DMS153 treated with DMSO at 0.1 percent for 48 hours (cell line): ENCODE results near the gene CACNA2D2.

Experiments
- DNase-seq: peaks from one replicate; lab custom pipeline; 2025; ENCODE audit not compliant: unreplicated experiment; lab: John Stamatoyannopoulos, UW

CACNA2D2 gene

GRCh38 chr3:50503504-50504342 is at the start of gene CACNA2D2:
Gene CACNA2D2, minus strand, starts transcription at chr3:50503634. Its CDS starts 211 bp downstream, at chr3:50503423.
- DNase-seq: no peak

- no peak for DNase-seq
These were observed 49.2 kb upstream of the CACNA2D2 start for GRCh38 chr3:50552598-50552997.

- no peak for DNase-seq
These were observed 48.4 kb upstream of the CACNA2D2 start for GRCh38 chr3:50551681-50552435.

- no peak for DNase-seq
These were observed 47.7 kb upstream of the CACNA2D2 start for GRCh38 chr3:50551054-50551659.

DNA sequence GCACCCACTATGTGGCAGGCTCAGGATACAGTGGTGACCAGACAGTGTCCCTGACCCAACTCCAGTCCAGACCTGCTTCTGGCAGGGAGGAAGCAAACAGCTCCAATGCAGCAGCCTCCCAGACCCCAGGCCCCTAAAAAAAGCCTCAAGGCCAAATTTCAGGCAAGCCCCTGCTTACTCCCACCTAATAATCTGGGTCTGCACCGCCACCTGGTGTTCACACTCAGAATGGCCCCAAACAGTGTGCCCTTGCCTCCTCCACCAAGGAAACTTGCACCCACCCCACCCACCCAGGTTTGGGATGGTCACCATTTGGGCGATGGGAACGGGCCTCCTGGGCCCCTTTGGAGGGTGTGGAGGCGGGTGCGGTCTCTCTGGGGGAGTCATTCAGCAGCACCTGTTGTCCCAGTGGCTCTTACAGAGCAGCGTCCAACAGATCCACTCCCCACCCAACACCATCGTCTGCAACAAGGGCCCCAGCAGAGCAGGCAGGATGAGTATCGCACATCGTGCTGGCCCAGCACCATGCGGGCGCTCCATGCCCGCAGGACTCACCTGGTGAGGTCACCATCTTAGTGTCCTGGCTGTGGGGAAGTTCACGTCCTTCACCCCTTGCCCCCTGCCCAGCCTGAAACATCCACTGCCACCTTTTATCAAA is 46.8 kb upstream of the CACNA2D2 start:
- DNase-seq: no peak

- no peak for DNase-seq
These were observed 45.8 kb upstream of the CACNA2D2 start for GRCh38 chr3:50549226-50549625.

DNA sequence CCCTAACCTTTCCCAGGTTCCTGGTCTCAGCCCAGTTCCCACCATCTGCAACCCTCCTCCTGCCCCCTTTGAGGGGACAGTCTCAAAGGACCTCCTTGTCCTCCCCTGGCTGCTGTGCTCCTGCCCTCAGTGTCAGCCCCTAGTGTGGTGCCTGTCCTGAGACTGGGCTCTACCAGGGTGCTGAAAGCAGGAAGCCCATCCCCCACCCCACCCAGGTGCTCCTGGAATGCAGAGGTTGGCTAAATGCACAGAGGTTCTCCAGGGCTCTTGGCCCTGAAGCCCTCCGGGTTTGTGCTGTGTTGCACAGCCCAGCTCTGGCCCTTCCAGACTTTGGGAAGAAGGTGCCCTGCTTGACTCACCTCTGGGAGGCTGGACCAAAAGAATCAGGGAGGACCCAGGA is 42.3 kb upstream of the CACNA2D2 start:
- DNase-seq: no peak

DNA sequence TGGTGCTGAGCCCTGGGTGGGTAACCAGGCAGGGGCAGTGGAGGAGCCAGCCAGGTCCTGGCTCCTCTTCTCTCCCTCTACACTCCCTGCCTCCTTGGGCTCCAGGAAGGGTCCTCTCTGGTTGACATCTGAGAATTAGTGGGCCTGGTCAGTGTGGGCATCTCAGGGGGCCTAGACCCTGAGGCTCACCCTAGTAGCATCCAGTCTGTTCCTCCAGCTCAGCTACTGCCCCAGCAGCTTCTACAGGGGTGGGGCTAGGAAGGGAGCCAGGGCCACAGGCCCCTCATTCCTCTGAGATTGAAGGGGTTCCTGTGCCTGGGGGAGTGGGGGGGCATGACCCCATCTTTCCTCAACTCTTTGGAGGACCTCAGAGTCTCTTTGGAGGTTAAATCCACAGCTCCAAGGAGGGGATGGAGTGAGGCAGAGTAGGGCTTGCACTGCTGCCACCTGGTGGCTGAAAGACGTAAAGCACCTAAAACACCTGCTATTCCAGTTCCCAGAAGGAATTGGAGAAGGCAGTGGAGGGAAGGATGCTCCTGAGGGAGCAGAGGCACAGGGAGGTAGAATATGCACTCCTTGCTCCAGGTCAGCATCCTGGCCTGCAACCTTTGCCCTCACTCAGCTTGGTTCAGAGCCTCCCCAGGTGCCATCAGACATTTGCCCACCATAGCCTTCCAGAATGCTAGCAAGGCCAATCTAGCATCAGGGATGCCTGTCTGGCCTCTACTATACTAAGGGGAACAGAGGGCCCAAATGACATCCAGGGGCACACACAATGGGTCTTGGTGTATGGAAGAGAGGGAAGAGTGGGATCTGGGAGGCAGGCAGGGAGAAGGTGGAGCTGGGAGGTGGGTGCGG is 39.0 kb upstream of the CACNA2D2 start:
- peak; percentile 6 for DNase-seq

GRCh38 chr3:50539356-50540286 is 36.2 kb upstream of the CACNA2D2 start:
- no peak for DNase-seq

DNA sequence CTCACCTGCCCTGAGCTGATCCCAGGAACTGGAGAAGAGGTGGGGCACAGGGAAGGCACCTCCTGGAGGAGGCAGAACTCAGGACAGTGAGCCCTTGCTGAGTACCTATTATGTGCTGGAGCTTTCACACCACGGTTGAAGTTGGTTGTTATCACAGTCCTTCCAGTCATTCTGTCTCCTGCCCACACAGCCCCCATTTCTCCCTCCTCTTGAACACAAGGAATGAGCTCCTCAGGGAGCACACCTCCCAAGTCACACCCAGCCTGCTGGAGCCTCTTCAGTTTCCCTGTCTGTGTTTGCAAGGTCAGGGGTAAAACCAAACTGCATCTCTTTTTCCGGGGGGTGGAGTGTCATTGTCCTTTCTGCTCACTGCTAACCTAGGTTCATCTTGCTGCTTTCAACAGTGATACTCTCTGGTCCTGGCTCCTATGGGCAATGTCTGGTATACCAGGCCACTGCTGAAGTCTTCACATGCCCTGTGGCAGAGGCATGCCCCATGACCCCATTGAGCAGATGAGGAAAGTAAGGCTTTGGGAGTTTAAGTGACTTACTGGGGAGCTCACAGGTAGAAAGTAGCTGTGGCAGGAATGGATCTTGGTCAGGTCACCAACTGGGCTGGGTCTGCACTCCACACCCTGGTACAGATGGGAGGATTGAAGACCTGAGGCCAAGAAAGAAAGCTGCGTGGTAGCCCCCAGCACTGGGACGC is 34.1 kb upstream of the CACNA2D2 start:
- no peak for DNase-seq

DNA sequence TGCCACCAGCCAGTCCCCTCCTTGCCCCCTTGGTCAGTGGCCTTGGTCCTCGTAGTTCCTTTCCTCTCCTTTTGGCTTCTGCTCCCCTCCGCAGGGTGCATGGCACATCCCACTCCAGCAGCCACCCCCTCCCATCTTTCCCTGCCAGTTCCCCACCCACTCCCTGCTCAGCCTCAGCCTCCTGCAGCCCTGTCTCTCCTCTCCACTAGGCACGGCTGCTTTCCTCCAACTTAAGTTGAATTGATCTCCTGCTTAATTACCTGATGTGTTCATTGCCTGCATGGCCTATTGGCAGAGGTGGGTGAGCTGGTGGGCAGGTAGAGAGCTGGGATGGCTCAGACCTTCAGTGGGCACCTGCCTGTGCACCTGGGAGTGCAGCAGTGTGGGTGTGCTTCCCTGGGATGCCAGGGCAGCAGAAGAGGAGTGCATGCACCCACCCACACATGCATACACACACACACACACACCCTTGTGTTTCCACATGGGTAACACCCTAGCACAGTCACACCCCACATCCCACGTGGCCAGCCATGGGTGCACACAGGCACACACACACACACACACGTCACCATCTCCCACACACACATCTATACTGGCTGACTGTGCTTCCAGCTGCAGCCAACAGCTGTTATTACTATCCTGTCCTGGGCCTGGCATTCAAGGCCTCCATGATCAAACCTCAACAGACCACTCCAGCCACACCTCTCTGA is 33.2 kb upstream of the CACNA2D2 start:
- no peak for DNase-seq

GRCh38 chr3:50534681-50535330 is 31.4 kb upstream of the CACNA2D2 start:
- DNase-seq: no peak

- no peak for DNase-seq
These were observed 30.5 kb upstream of the CACNA2D2 start for GRCh38 chr3:50533807-50534461.

- no peak for DNase-seq
These were observed 29.9 kb upstream of the CACNA2D2 start for GRCh38 chr3:50533316-50533715.

DNA sequence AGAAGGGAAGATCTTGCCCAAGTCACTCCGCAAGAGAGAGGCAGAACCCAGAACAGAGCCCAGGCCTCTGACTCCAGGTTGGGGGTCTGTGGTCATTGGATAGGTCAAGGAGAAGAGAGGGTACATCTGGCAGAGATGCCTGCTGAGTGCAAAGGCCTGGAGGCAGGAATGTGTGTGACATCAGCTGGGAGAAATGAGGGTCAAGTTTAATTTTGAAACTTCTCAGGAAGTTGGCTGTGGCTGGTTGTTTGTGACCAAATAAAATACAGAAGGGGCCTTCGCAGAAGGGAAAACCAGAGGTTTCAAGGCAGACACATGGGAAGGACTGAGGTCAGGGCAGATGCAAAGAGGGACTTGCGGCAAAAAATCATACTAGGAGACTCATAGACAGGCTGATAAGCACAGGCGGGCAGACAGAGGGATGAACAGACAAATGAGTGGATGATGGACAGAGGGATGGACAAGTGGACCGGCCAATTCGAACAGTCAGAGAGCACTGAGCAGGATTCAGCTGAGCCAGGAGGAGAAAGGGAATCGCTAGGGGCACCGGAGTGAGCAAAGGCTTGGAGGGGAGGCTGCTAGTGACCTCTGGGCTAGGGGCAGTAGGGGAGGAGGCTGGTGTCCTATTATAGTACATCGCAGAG is 28.8 kb upstream of the CACNA2D2 start:
- DNase-seq: no peak

GRCh38 chr3:50531201-50531600 is 27.8 kb upstream of the CACNA2D2 start:
- DNase-seq: no peak
